Cardiac fibroblast (primary cell): Measurements from ENCODE around the gene DTX1.

Experiments
- DNase-seq, 2 donors: peaks; one replicate each; pipeline versions ENCODE4 v3.0.0 to v3.0.0-alpha.2; 2010; ENCODE audit warnings: low read depth in 2 of 2
- H3K4me3 ChIP-seq, 2 donors: replicated peaks in 1 of 2; 1 replicate in 1 of 2; 2 replicates in 1 of 2; pipeline ENCODE4 v1.5.1; 2011; ENCODE audit warnings: low read depth in 2 of 2, low read length in 2 of 2, mild to moderate bottlenecking in 2 of 2, moderate library complexity in 1 of 2
- TF ChIP-seq, protein P1 (sequence below): IDR thresholded peaks from one replicate; pipeline ENCODE4 v1.5.1; 2011; ENCODE audit warnings: low read depth, mild to moderate bottlenecking, low read length, inconsistent platforms

Gene DTX1

DNA sequence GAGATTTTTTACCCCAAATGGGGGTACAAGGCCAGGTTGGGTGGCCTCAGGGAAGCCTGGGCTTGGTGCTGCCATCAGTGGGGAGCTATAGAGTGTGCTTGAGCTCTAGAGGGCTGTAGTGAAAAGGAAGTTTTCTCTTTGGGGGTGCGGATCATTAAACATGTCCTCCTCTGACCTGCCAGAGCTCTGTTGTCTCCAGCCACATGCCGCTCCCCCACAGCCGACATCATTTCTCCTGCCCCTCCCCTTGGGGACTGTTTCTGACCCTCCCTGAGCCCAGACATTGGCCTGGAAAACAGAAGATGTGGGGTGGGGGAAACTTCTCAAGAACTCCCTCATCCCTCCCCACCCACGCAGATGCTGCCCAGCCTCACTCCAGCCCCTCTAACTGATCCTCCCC lies 25.3 kb downstream of the DTX1 start:
- DNase-seq = no peak
- H3K4me3 ChIP-seq = no peak overlapping the region
- TF ChIP-seq, protein P1, sequence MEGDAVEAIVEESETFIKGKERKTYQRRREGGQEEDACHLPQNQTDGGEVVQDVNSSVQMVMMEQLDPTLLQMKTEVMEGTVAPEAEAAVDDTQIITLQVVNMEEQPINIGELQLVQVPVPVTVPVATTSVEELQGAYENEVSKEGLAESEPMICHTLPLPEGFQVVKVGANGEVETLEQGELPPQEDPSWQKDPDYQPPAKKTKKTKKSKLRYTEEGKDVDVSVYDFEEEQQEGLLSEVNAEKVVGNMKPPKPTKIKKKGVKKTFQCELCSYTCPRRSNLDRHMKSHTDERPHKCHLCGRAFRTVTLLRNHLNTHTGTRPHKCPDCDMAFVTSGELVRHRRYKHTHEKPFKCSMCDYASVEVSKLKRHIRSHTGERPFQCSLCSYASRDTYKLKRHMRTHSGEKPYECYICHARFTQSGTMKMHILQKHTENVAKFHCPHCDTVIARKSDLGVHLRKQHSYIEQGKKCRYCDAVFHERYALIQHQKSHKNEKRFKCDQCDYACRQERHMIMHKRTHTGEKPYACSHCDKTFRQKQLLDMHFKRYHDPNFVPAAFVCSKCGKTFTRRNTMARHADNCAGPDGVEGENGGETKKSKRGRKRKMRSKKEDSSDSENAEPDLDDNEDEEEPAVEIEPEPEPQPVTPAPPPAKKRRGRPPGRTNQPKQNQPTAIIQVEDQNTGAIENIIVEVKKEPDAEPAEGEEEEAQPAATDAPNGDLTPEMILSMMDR = no peak

DNA sequence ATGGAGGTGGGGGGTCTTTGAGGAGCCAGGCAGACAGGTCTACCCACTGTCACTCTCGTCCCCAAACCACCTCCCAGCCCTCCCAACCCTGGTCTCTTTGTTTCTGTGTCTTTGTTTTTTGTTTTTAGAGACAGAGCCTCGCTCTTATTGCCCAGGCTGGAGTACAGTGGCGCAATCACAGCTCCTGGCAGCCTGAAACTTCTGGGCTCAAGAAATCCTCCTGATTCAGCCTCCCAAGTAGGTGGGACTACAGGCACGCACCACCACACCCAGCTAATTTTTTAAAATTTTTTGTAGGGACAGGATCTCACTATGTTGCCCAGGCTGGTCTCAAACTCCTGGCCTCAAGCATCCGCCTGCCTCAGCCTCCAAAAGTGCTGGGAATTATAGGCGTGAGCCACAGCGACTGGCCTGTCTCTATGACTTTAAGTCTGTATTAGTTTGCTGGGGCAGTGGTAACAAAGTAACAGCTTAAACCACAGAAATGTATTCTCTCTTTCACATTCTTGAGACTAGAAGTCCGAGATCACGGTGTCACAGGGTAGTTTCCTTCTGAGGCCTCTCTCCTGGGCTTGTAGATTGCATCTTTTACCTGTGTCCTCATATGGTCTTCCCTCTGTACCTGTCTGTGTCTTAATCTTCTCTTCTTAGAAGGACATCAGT lies 26.1 kb downstream of the DTX1 start:
- DNase-seq = no peak
- H3K4me3 ChIP-seq = no peak overlapping the region
- TF ChIP-seq, protein P1 = no peak

DNA sequence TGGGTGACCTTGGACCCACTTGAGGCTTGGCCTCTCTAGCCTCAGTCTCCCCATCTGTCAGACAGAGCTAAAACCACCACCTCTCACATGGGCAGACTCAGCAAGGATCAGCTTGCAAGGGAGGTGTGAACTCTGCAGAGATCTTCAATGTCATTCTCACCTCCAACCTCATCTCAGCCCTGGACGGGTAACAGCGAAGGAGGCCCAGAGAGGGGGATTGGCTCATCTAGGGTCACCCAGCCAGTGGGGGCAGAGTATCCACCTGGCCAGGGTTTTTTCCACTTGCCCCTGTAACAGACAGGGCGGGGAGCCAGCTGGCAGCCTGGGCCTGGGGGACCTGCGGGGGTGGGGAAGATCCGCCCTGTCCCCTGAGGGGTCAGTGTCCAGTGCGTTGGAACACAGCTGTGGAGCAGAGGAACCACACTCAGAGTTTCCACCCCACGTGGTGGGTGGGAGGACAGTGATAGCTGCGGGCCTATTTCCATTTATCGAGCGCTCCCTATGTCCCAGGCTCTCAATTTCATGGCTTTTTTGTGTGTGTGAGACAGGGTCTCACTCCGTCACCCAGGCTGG lies 27.4 kb downstream of the DTX1 start:
- TF ChIP-seq, protein P1 = no peak
- no peak for DNase-seq

DNA sequence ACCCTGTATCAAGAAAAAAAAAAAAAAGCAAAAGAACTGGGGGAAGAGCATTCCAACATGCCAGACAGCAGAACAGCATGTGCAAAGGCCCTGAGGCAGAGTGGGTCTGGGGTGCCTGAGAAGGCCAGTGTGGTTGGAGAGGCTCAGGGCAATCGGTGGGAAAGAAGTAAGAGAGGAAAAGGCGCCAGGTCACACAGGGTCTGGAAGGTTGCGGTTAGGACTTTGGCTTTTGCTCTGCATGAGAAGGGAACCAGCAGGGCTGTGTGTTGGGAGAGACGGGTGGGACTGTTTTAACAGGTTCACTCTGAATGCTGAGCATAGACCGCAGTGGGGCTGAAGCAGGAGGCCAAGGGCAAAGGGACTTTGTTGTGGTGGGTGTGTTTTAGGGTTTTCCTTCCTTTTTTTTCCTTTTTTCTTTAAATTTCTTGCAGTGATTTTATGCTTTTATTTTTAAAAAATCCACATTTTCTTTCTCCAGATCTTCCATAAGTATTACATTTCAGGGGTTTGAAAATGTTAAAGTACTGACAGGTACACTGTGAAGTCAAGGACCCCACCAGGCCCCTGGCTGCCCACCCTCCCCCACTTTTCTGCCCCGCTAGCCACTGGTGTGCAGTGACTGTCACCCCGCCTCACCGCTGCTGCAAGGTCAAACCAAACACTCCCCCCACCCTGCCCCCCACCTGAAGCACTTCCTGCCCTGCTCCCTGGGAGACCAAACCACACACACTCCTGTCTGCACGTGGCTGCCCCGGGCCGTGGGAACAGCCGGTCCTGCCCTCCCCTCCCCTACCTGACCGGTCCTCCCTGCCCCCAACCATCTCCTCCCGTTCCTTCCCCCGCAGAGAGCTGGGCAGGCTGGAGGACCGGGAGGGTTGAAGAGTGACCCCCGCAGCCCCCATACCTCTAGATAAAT lies 30.0 kb downstream of the DTX1 start:
- H3K4me3 ChIP-seq = no peak overlapping the region
- no peak for DNase-seq
- TF ChIP-seq, protein P1 = no peak

More for the DNA sequence above, 27.4 kb downstream of the DTX1 start:
- no peak overlapping the region for H3K4me3 ChIP-seq

DNA sequence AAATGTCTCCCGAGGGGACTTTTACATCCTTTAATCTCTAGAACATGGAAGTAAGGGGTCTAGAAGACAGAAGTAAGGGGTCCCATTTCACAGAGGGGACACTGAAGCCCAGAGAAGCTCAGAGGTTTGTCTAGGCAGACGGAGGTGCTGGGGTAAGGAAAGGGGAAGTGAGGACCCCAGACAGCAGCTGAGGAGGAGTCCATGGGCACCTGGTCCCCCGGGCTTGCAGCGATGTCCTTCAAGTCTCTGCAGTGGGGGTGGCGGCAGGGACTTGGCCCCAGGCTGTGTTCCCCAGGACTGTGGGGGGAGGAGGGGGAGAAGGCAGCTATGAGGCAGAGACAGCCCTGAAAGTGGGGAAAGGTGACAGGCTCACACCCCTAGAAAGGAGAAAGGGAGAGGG lies 30.7 kb downstream of the DTX1 start:
- TF ChIP-seq, protein P1 = no peak
- H3K4me3 ChIP-seq = no peak overlapping the region
- no peak for DNase-seq

DNA sequence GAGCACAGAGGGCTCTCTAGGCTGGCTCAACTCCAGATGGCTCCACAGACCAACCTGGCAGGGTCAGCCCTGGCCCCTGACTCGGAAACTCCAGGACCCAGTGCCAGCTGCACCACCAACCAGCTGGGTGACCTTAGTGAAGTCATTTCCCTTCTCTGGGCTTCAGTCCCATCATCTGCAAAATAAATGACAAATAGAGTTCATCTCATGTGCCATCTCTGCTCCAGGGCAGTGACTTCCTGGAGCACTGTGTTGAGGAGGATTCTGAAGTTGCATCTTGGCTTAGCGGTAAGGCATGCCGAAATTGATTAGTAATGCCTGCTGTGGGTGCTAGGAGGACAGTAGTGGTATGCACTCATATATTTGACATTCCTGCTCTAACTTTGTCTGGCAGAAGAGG lies 31.5 kb downstream of the DTX1 start:
- DNase-seq = no peak
- H3K4me3 ChIP-seq = no peak overlapping the region
- TF ChIP-seq, protein P1 = no peak
